Hematopoietic multipotent progenitor cell treated with erythropoietin and hydrocortisone succinate and interleukin-3 and kit ligand, for 6 days (in vitro differentiated cells): ENCODE data around the gene CCDC34.

ENCODE experiments used
- DNase-seq: peaks from one replicate; pipeline ENCODE4 v3.0.0-alpha.2; 2015

CCDC34 gene, protein sequence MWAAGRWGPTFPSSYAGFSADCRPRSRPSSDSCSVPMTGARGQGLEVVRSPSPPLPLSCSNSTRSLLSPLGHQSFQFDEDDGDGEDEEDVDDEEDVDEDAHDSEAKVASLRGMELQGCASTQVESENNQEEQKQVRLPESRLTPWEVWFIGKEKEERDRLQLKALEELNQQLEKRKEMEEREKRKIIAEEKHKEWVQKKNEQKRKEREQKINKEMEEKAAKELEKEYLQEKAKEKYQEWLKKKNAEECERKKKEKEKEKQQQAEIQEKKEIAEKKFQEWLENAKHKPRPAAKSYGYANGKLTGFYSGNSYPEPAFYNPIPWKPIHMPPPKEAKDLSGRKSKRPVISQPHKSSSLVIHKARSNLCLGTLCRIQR

DNA sequence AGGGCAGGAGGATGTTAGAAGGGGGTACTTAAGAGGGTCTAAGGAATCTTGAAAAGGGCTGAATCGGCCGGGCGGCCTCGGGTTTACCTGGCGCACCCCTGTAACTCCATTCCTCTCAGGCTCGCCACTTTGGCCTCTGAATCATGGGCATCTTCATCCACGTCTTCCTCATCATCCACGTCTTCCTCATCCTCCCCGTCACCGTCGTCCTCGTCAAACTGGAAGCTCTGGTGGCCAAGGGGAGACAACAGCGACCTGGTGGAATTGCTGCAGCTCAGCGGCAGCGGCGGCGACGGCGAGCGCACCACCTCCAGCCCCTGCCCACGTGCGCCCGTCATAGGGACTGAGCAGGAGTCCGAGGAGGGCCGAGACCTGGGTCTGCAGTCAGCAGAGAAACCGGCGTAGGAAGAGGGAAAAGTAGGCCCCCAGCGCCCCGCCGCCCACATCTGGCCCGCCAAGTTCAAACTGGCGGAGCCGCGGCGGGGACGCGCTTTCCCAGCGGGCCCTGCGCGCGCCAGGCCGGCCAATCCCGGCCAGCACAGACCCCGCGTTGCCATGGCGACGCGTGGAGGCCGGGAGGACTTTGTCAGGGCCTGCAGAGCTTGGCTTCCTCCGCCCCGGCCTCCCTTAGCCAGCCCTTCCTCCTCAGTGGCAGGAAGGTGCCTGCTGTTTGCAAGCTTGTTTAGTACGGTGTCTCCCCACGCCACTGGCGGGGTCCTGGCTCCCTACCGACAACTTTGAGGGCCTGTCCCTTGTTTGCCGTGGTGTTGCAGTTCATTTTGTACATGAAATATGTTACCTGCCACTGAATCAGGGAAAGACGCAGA, at the start of gene CCDC34:
TSS of gene CCDC34 (minus strand) at position 467 of the 827 bp plus-strand sequence. CDS start at position 446, 21 bp downstream.
- DNase-seq = peak; percentile 96

DNA sequence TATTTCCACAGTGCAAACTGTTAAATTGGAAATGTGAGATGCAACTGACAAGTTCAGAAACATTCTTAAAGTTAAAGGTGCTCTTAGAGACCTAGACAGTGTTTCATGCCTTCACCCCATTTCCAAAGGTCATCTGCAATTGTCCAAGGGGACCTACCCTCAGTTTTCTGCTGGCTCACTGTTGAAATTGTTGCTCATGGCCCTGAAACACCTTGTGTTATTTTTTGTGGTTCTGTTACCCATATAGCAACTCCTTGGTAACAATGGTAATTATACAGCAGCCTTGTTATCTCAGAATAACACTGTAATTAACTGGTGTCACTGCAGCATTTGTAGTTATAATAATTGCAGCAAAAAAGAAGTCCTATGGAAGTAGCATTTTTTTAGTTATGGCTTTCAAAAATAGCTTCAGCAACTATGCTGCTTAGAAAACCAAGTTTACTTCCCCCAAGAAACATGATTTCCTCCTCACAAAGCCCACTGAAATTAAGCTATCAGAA, 49.2 kb upstream of the CCDC34 start:
- DNase-seq = peak; percentile 45

DNA sequence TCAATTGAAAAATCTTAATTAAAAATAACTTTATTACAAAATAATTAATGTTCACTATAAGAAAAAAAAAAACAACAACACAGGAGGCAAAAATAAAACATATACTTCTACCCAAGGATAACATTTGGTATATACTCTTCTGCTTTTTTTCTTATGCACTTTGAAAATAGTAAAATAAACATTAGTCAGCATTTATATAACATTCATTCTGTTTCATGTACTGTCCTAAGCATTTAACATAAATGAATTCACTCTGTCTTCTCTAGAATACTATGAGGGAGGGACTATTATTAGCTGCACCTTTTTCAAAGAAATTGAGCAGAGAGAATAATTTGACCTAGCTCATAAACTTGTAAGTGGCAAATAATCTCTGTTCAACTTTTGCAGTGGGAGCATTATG, 48.3 kb upstream of the CCDC34 start:
- no peak for DNase-seq

DNA sequence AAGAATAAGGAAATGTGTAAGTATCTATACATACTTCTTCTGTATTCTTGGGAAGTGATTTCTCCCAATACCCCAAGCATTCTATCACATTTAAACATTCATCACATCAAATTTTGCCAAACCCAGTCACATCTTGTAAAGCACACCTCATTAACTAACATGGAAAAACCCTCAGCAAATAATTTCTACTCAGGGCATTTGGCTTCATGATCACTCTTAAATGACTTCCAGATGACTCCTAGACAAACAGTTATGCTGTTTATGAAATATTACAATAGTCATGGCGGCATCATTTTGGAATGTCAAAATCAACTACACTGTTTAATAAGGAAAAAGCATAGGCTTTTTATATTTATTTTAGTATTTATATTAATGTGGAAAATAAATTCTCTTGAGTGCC, 47.3 kb upstream of the CCDC34 start:
- DNase-seq = no peak

DNA sequence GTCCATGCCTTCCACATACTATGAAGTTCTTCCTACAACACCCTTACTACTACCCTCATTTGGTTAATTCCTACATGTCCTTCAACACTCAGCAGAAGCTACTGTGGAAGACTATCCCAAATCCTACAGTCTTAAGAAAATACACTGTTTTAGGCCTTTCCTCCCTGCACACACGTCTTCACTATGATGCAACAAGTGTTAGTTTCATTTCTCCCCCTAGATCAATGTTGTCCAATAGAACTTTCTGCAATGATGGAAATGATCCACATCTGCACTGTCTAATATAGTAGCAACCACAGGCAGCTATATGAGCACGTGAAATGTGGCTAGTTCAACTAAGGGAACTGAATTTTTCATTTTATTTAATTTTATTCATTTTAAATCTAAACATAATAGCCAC, 46.7 kb upstream of the CCDC34 start:
- no peak for DNase-seq

DNA sequence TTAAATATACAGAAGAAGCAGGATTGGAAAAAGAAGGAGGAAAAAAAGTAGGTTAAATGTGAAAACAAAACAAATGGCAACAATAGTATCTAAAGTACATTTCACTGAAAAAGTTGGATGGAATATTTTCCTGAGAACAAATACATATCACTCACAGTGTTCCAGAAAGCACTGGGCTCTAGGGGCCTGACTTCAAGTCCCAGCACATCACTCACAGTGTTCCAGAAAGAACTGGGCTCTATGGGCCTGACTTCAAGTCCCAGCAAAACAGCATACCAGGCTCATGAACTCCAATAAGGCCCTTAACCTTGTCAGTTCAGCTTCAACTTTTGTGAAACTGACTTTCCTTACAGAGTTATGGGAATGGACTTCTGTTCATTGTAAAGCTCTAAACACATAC, 46.0 kb upstream of the CCDC34 start:
- no peak for DNase-seq

DNA sequence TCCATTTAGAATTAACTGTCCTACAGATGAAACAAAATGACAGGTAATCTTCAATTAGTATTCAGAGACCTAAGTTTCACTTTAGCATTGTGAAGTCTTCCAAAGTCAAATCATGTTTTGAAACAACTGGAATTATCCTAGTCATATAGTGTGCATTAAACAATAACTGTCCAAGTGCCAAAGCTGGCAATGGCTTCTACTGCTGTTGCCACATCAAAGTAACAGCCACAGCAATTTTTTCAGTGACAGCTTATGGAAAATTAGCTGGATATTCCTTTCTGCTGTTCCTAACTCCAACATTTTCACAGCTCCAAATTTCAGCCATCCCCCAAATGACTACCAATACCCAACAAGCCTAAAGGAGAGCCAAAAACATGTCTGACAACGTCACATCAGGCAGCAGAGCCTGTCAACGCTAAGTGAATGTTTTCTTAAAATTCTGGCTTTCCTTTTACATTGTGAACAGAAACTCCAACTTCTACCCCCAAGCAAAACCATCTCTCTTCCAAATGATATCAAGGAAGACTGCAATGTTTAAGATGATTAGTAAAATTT, 45.3 kb upstream of the CCDC34 start:
- DNase-seq = no peak

DNA sequence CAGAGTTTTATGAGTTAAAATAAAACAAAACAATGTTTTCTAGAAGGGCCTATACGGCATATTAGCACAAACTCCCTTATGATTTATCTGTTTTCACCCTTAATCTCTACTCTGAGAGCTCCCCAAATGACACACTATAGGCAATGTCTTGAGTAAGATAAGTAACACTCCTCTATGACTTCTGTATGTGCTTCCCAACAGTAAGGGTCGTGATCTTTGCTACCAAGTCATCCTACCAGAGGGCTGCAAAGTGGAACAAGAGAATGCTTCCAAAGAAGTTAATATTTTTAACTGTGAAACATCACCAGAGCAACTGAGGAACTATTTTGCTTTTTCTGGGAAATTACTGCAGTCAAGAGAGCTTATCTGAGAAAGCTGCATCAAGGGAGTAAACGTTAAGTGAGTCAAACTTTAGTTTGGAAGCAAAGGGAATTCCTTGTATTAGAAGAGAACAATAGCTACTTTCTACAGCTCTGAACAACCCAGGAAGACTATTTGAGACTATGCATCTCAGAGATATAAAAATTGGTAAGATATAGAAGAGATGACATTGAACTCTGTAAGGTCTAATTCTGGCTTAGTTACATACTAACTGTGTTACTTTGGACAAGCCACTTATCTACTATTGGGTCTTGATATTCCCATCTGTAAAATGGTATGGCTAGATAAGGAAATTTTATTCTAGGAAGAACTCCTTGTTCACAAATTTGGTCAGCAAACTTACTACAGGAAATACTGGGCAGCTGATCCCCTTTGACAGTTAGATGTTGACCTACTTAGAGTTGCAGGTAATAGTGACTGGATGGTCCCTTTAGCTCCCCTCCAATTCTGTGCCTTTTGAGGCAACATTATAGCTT, 43.7 kb upstream of the CCDC34 start:
- peak; percentile 51 for DNase-seq

DNA sequence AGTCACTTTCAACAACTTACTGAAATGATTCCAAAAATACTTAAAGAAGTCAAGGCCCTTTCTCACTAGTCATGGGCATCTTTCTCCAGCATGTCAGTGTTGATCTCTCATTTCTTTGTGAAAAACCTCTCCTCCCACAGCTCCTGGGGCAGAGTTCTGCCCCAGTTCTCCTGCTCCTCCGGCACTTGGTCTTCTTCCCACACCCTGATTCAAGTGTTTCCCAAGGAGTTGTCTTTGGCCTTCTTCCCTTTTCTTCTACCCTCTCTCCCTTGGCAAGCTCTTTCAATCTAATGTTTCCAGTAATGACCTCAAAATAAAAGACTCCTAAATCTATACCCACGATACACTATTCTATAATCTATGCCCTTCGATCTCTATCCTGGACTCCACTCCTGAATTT, 42.1 kb upstream of the CCDC34 start:
- no peak for DNase-seq

DNA sequence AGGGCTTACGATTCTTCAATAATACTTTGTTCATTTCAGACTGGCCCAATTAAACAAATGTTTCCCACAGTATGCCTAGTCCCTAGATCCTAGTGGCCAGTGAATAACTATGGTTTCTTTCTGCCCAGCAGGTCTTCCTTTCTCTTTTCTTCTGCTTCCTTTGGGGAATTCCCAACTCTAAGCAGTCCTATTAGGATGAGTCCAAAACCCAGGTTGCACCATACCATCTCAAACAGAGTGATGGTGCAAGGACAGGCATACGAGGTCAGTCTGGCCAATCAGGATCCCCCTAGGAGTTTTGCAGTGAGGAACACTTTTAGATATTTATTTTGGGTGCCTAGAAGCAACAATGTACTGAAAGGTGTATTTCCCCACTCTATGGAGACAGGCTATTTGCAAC, 41.4 kb upstream of the CCDC34 start:
- no peak for DNase-seq

DNA sequence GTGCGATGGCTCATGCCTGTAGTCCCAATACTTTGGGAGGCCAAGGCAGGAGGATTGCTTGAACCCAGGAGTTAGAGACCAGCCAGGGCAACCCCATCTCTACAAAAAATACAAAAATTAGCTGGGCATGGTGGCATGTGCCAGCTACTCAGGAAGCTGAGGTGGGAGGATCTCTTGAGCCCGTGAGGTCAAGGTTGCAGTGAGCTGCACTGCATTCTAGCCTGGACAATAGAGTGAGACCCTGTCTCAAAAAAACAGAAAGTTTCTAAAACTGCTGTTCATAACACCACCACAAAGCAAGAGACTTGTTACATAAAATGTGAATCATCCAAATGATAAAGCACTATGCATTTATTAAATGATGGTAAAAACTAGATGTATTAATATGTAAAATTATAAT, 40.2 kb upstream of the CCDC34 start:
- no peak for DNase-seq

DNA sequence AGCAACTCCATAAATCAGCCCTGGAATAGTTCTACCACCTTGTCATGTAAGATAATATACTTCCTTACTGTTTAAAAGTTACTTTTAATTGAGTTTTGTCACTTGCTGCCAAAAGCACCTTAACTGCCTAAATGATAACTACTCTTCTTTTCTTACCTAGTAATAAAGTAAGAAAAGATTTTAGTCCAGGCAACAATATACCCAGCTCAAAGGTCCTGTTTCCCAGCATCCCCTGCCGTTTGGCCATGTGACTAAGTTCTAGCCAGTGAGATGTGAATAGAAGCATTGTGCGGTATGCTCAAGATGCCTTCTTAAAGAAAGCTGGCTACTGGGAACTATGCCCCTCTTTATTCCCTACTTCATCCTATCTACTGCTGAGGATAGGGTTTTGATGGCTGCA, 39.4 kb upstream of the CCDC34 start:
- no peak for DNase-seq

DNA sequence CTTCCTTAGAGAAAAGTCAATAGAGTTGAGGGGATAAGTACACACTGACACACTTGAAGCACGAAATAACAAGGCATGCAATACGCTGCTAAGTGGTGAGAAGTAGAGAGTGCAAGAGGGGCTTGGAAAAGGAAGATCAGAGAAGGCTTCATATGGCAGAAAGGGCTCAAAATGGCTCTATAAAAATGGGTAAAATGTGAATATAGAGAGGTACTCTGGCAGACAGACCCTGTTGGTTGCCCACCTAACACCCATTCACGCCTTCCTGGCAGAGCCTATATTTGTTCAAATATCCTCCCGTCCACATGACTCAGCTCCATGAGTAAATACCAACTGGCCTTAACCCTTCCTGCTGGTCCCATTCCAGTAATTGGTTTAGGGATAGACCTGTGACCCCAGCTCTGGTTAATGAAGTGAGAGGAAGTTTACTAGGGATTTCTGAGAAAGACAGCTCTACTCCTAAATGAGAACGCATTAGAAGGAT, 38.9 kb upstream of the CCDC34 start:
- DNase-seq = no peak

DNA sequence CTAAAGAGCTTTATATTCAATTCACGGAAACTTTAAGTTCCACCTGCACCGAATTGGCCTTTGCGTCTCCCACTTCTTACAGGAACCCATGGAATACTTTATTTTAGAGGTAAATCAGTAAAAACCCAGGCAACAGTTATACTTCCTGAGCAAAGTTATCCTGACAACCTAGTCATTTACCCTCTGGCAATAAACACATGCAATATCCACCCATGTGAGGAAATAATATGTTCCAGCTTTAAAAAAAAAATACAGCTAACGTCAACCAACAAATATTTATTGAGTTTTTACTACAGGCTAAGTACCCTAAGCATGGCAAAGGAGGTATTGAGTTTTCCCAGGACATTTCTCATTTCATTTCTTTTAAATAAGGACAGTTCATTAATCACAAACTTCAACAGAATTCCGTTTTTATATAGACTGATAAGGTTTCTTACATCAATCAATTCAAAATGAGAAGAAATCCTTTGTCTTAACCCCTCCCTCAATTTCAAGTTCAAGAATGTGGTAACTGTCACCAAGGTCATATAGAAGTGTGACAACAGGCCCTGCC, 38.3 kb upstream of the CCDC34 start:
- no peak for DNase-seq

DNA sequence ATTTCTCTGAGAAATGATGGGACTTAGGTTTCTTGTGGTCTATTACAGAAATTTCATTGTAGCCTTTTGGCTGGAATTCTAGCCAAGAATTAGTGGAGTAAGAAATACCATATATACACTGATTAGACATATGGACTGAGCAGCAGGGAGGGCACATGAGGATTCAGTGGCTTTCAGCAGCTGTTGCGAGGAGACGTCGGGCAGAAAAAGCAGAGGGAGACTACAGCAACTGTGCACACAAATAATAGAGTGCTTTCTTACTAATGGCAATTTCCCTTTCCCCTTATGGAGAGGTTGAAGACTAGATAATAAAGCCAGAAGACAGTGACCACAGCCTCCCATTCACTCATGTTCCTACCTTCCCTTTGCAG, 35.4 kb upstream of the CCDC34 start:
- no peak for DNase-seq

DNA sequence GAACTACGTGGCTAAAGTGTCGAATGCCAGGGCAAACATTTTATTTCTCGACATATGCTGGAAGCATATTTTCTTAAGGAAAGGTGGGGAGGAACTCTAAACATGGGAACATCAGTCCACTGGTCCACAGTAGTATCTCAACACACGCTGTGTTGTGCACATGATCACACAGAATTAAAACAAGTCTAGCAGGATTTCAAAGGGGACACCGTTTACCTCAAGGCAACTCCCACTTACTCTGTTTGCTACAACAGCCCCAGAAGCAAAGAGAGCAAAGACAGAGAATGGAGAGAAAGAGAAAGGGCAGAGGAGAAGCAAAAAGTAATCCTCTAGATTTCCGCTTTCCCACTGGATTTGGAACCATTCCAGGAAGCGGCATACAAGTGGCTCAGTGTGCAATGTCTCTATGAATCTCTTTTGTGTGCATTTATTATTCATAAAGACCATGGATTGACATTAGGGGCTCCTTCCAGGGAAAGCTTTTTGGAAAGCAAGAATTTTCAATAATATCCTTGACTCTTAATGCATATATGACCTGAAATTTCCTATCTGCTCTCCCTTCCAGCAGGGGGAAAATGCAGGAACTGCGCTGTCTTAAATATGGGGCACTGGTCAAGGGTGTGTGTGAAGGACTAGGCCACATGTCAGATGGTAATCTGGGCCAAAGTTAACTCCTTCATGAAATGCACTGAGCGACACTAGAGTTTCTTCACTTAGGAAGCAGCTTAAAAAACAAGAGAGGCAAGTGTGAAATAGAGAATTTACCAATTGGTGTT, 34.8 kb upstream of the CCDC34 start:
- DNase-seq = no peak

DNA sequence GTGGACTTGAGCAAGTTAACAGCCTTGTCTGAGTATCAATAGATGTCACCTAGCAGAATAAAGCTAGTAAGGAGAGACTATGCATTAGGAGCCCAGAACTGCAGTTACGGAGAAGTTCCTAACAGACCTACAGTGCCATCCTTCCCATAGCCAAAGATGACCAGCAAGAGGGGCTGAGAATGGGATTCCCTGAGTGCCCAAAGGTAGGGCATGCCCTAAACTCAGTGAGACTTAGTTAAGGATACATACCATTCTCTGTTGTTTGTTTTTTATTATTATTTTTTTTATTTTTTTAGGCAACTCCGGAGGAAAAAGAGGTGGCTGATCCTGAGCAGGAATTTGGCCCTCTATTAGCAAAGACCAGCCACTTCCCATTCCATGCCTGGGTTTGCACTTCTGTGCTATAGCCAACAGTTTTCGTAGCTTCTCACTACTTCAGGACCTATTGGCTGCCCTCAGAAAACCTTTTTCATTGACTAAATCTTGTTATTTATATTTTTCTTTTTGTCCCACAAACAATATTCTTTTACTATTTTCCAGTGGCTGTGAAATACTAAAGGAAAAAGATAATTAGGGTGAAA, 33.3 kb upstream of the CCDC34 start:
- no peak for DNase-seq

DNA sequence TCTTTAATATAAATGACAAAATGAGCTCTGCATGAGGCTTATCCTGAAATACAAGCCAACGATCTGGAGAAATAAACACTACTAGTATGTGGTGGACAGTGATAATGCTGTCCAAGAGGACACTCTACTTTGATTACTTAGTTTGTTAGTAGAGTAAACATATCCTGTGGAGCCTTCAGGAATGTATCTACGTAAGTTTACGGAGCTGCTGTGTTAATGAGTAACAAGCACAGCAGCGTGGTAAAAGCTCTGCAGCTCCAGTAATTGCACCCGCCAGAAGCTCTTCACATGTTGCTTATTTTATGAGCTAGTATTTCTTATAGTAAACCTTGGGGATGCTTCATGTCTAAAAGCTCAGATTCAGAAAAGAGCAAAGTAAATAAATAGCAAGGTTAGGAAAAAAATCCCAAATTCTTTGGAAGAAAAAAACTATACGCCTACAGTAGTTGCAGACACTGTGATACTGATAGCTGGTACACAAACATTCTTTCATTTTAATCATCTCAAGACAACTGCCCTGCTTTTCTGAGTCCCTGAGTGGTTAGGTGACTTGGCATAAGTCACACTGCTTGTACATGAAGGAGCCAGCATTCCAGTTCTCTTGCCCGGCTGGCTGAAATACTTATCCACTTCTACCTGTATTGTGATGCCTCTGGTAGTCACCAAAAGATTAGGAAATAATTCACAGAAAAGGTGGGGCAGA, 32.7 kb upstream of the CCDC34 start:
- no peak for DNase-seq

DNA sequence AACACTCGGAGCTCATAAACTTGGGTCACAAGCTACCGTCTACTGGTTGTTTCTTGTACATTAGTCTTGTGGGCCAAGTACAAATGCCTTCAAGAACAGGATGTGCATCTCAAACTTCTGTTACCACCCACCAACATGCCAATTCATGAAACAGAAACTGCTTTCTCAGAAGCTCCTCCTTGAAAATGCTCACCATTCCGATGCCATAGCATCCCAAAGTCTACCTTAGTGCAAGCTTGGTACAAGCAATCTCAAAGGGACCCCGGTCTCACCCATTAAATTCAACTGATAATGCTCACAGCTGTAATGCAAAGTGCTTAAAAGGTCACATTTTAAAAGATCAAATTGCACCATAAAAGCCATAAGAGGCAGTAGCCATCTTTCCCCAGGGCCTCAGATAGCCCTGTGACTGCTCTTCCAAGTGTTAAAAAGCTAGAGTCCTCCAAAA, 31.8 kb upstream of the CCDC34 start:
- DNase-seq = no peak
